GM12865 (cell line): ENCODE measurements around the gene DFFA.
A peak's percentile ranks its signal among the peaks of the same experiment; 100 is the strongest.
"Not testable (repeated sequence)": the region's sequence is repeated elsewhere in the genome, so short reads cannot be mapped to it uniquely, and the experiment has no call there.

ENCODE experiments used
- DNase-seq: peaks from one replicate; pipeline ENCODE4 v3.0.0; 2010; ENCODE audit warnings: low read depth
- H3K4me3 ChIP-seq: 2 replicates; pipeline ENCODE4 v1.5.1; 2011; ENCODE audit warnings: mild to moderate bottlenecking, low read depth, low read length, control low read depth
- TF ChIP-seq, protein P1 (sequence below): IDR thresholded peaks from 2 replicates; pipeline ENCODE4 v1.5.1; 2011; ENCODE audit warnings: low read length, control low read depth, low read depth, inconsistent platforms; ENCODE audit not compliant: insufficient read depth; ENCODE audit errors: missing control alignments

The DFFA gene

DNA sequence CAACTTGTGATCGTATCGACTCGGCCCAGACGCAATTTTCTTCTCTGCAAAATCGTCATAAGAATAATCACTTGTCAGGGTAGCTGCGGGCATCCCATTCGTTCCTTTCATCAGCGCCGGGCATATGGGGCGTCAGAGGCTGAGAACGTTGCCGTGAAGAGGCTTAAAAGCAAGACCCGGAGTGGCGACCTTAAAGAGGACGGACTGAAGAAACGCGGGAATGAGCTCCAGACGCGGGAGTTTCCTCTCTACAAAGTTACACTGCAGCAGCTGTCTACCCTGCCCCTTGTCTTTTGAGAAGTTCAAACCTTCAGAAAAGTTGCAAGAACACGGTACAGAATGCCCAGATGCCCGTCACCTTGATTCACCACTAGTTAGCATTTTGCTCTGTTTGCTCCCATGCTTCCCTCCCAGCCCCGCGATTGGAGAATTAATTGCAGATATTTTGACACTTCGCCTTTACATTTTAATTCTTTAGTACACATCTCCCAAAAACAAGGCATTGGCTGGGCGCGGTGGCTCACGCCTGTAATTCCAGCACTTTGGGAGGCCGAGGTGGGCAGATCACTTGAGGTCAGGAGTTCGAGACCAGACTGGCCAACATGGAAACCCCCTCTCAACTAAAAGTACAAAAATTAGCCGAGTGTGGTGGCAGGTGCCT is 41.1 kb downstream of the DFFA start:
- TF ChIP-seq, protein P1, sequence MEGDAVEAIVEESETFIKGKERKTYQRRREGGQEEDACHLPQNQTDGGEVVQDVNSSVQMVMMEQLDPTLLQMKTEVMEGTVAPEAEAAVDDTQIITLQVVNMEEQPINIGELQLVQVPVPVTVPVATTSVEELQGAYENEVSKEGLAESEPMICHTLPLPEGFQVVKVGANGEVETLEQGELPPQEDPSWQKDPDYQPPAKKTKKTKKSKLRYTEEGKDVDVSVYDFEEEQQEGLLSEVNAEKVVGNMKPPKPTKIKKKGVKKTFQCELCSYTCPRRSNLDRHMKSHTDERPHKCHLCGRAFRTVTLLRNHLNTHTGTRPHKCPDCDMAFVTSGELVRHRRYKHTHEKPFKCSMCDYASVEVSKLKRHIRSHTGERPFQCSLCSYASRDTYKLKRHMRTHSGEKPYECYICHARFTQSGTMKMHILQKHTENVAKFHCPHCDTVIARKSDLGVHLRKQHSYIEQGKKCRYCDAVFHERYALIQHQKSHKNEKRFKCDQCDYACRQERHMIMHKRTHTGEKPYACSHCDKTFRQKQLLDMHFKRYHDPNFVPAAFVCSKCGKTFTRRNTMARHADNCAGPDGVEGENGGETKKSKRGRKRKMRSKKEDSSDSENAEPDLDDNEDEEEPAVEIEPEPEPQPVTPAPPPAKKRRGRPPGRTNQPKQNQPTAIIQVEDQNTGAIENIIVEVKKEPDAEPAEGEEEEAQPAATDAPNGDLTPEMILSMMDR = no peak
- peak overlapping the region; percentile 93 for H3K4me3 ChIP-seq
- DNase-seq = peak; percentile 40

DNA sequence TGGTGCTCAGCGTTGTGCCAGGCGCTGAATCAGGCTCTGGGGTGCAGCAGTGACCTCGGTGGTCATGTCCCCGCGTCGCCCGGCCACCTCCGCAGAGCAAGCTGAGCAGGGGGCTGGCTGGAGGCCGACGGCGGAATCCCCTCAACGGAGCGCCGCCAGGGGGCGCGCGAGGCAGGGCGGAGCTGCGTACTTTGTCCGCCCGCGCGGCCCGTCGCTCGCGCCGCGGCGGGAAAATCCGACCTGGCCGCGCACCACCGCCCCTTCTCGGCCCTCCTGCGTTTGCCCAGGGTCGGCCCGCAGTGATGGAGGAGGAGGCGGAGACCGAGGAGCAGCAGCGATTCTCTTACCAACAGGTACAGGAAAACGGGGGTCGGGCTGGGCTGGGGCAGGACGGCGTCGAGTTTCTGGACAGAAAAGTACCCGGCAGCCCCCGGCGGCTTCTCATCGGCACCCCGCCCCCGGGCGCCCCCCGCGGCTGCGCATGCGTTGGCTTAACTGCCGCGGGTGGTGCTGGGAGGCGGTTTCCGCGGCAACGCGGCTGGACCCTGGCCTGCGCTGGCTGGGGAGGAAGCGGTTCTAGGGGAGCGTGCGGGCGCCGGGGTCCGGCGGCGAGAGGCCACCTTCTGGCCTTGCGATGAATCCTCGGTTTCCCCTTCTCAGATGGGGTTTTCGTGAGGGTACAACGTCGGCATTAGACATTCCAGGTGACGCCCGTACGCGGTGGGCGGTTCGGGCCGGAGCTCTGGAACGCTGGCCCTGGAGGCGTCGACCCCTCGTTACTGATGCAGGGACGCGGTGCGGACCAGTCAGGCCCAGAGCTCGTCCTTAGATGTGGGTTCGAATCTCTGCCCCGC is 41.9 kb downstream of the DFFA start, which contains the start of gene CENPS:
Gene CENPS (plus strand): TSS at position 218 of the 854 bp plus-strand sequence. CDS start 85 bp downstream, at position 303.
- DNase-seq = peak; percentile 93
- TF ChIP-seq, protein P1 = peak; percentile 95
- peak within 1 kb of the TSS; percentile 93 for H3K4me3 ChIP-seq

DNA sequence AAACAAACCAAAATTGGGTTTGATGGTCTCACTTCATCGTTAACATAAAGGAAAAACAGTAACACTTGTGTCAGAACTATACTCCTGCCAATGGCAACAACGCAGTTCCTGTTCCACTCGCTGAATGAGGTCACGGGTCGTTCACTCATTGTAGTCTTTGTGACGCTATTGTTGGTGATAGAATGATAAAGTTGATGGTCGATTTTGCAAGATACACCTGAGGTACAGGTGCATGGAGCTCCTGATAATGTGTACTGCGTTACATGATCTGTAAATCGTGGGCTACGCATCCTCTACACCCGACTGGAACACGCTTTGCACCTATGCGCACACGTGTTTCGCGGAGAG is 42.5 kb downstream of the DFFA start:
- TF ChIP-seq, protein P1 = no peak
- no peak for DNase-seq

DNA sequence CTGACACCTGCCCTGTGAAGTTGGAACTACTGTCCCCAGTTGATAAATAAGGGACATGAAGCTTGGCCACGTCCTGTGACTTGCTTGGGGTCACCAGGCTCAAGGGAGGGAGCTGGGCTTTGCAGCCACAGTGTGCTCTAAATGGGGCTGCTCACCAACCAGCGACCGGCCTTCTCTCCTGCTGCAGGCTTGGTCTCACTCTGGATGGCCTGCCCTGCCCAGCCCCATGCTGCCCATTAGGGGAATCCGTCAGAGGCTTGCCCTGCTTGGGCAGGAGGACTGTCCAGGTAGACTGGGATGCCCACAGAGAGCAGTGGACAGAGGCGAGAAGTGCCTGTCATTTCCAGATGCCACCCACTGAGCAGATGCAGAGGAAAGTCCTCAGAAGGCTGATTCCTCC is 43.3 kb downstream of the DFFA start:
- no peak overlapping the region for H3K4me3 ChIP-seq
- TF ChIP-seq, protein P1 = no peak
- no peak for DNase-seq

More for the DNA sequence above, 42.5 kb downstream of the DFFA start:
- H3K4me3 ChIP-seq = peak overlapping the region; percentile 93

DNA sequence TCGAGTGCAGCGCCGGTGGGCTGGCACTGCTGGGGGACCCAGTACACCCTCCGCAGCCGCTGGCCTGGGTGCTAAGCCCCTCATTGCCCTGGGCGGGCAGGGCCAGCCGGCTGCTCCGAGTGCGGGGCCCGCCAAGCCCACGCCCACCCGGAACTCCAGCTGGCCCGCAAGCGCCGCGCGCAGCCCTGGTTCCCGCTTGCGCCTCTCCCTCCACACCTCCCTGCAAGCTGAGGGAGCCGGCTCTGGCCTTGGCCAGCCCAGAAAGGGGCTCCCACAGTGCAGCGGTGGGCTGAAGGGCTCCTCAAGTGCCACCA is 45.8 kb downstream of the DFFA start:
- not testable (repeated sequence) for DNase-seq, H3K4me3 ChIP-seq

DNA sequence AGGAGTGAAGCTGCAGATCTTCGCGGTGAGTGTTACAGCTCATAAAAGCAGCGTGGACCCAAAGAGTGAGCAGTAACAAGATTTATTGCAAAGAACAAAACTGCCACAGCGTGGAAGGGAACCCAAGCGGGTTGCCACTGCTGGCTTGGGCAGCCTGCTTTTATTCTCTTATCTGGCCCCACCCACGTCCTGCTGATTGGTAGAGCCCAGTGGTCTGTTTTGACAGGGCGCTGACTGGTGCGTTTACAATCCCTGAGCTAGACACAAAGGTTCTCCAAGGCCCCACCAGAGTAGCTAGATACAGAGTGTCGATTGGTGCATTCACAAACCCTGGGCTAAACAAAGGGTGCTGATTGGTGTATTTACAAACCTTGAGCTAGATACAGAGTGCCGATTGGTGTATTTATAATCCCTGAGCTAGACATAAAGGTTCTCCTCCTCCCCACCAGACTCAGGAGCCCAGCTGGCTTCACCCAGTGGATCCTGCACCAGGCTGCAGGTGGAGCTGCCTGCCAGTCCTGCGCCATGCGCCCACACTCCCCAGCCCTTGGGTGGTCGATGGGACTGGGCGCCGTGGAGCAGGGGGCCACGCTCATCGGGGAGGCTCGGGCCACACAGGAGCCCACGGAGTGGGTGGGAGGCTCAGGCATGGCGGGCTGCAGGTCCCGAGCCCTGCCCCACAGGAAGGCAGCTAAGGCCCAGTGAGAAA is 46.3 kb downstream of the DFFA start:
- not testable (repeated sequence) for DNase-seq, H3K4me3 ChIP-seq

DNA sequence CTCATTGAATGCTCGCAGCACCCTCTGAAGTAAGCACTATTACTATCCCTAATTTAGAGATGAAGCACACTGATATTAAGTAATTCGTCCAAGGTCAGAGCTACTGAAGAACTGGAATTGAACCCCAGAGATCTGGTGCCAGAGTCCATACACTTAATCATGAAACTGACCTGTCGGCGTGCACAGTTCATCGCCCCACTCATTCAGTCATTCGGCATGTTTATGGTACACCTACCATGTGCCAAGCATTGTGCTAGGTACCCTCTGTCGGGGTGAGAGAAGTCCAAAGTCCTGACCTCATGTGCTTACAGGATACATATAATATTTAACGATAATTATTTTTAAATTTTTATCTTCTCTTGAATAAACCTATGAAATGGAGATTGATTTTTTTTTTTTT is 47.7 kb downstream of the DFFA start:
- TF ChIP-seq, protein P1 = no peak
- no peak for DNase-seq
- no peak overlapping the region for H3K4me3 ChIP-seq
